Measurements from ENCODE around the gene ELMOD2. TPM values are rescaled to one million over a fixed set of nuclear protein-coding genes. Genes with fewer than 3 reads are reported as not detected.

ELMOD2 gene
- total RNA-seq: 45.6 to 51.8 TPM (median 49.0 TPM) in 3 replicates

- Mint-ChIP-seq H3K36me3 (peaks cover 18% of the 10 kb centered on the region), H3K27me3 (ENCODE audit: low read depth) (no peaks in the 10 kb centered on the region), H3K27ac (peak within 1 kb of the TSS; percentile 95), H3K9me3 (peaks cover 5% of the 10 kb centered on the region), H3K4me3 (peak within 1 kb of the TSS; percentile 86), H3K4me1 (peaks cover 26% of the 10 kb centered on the region)
- DNase-seq (ENCODE audit: low spot score in 2 of 2, unreplicated experiment in 2 of 2): peak; percentile 93 to 95
- peak; percentile 66 for TF ChIP-seq CTCF (IDR thresholded peaks at IDR 0.05; ENCODE audit: unreplicated experiment)
Observed at GRCh38 chr4:140523857-140524742, at the start of gene ELMOD2. Gene ELMOD2, plus strand, starts transcription at chr4:140524168. Its CDS starts 1,261 bp downstream, at chr4:140525429.

DNA sequence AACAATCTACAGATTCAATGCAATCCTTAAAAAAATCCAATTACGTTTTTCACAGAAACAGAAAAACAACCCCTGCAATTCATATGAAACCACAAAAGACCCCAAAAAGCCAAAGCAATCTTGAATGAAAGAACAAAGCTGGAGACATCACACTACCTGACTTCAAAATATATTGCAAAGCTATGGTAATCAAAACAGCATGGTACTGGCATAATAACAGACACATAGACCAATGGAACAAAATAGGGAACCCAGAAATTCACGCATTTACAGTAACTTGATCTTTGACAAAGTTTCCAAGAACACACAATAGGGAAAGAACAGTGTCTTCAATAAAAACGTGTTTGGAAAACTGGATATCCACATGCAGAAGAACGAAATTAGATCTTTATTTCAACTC lies 40.5 kb upstream of the ELMOD2 start:
- no peak for DNase-seq (ENCODE audit: low spot score in 2 of 2, unreplicated experiment in 2 of 2)
- no peaks in the 10 kb centered on the region for H3K4me1 Mint-ChIP-seq
- peaks cover 11% of the 10 kb centered on the region for H3K9me3 Mint-ChIP-seq
- peaks cover 14% of the 10 kb centered on the region for H3K27me3 Mint-ChIP-seq (ENCODE audit: low read depth)
- no peak overlapping the region for H3K27ac Mint-ChIP-seq
- no peak overlapping the region for H3K4me3 Mint-ChIP-seq
- TF ChIP-seq CTCF (IDR thresholded peaks at IDR 0.05; ENCODE audit: unreplicated experiment): no peak
- no peaks in the 10 kb centered on the region for H3K36me3 Mint-ChIP-seq

DNA sequence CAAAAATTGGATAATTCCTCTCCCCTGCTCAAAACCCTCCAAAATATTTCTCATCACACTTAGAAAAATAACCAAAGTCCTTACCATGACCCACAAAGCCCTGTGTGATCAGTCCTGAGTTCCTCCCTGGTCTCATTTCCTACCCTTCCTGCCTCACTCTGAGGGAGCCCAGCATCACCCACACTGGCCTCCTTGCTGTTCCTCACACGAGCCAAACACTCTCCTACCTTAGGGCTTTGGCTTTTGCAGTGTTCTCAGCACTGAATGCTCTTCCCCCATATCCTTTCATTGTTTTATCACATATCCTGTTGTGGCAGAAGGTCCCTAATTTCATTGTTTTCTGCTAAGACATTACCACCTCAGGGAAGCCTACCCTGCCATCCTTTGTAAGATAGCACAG lies 38.0 kb upstream of the ELMOD2 start:
- no peaks in the 10 kb centered on the region for H3K4me1 Mint-ChIP-seq
- H3K27me3 Mint-ChIP-seq (ENCODE audit: low read depth): peaks cover 28% of the 10 kb centered on the region
- peaks cover 11% of the 10 kb centered on the region for H3K9me3 Mint-ChIP-seq

DNA sequence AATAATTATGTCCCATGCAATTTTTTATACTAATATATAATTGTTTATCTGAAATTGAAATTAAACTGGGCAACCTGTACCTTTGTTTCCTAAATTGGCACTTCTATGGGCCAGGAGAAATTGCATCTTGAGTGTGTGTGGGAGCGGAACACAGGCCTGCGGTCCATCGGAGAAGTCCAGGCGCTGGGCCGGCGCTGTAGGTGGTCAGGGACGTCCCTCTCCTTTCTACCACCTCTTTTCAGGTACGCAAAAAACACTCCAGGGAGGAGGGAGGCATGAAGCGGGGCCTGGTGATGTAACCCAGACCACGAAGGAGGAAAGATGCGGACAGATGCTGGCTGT lies 26.6 kb upstream of the ELMOD2 start:
- no peak for DNase-seq (ENCODE audit: low spot score in 2 of 2, unreplicated experiment in 2 of 2)
- Mint-ChIP-seq H3K4me1 (peaks cover 3% of the 10 kb centered on the region), H3K27ac (no peak overlapping the region), H3K9me3 (no peaks in the 10 kb centered on the region), H3K36me3 (no peaks in the 10 kb centered on the region), H3K27me3 (ENCODE audit: low read depth) (peaks cover 87% of the 10 kb centered on the region), H3K4me3 (peak overlapping the region; percentile 67)
- TF ChIP-seq CTCF (IDR thresholded peaks at IDR 0.05; ENCODE audit: unreplicated experiment): no peak

More for the DNA sequence above, 38.0 kb upstream of the ELMOD2 start:
- Mint-ChIP-seq H3K4me3 (no peak overlapping the region), H3K27ac (no peak overlapping the region), H3K36me3 (no peaks in the 10 kb centered on the region)
- no peak for TF ChIP-seq CTCF (IDR thresholded peaks at IDR 0.05; ENCODE audit: unreplicated experiment)
- DNase-seq (ENCODE audit: low spot score in 2 of 2, unreplicated experiment in 2 of 2): no peak

DNA sequence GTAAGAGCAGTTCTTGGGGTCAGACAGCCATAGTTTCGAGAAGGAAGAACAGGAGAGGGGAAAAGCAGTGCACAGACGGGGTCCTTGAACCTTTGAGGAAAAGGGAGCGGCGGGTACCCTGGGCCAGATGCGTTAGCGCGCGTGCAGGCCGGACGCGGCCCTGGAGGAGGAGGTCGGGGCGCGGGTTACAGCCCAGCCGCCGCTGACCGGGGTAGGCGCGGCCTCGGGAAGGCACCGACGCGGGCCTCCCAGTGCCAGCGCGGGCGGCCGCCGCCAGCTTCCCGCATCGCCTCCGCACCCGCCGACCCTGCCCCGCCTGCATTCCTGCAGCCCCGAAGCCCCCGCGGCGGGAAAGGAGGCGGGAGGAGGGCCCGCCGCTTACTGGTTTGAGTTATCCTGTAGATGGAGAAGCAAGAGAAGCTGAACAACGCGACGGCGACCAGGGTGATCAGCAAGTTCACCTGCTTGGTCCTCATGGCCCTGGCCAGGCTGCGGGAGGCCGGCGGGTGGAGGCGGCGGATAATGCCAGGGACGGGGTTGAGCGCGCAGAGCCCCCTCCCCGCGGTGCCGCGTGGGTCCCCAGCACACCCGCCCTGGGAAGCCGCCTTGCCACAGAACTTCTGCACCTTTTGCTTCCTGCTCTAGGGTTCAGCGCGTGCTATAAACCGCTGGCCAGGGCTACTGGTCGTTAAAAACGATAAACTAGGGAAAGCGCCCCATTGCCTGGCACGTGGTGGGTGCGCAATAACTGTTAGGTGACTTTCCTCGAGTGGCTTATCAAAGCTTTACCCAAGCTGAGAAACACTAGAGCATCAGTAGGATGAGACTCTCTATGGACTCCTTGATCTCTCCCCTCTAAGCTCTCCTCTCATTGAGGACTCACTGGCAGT lies 26.0 kb upstream of the ELMOD2 start, which contains the start of gene MGAT4D:
Gene MGAT4D, minus strand, starts transcription at position 547 of the 890 bp plus-strand sequence. Its CDS starts 71 bp downstream, at position 476.
- Mint-ChIP-seq H3K4me1 (peaks cover 3% of the 10 kb centered on the region), H3K27ac (no peak within 1 kb of the TSS), H3K36me3 (no peaks in the 10 kb centered on the region), H3K9me3 (no peaks in the 10 kb centered on the region), H3K4me3 (peak within 1 kb of the TSS; percentile 67), H3K27me3 (ENCODE audit: low read depth) (peaks cover 87% of the 10 kb centered on the region)
- TF ChIP-seq CTCF (IDR thresholded peaks at IDR 0.05; ENCODE audit: unreplicated experiment): no peak
- DNase-seq (ENCODE audit: low spot score in 2 of 2, unreplicated experiment in 2 of 2): peak; percentile 21 to 54
